ENCODE data around the gene SH2D3C.
"Not testable (repeated sequence)": the region's sequence is repeated elsewhere in the genome, so short reads cannot be mapped to it uniquely, and the experiment has no call there.

Gene SH2D3C

DNA sequence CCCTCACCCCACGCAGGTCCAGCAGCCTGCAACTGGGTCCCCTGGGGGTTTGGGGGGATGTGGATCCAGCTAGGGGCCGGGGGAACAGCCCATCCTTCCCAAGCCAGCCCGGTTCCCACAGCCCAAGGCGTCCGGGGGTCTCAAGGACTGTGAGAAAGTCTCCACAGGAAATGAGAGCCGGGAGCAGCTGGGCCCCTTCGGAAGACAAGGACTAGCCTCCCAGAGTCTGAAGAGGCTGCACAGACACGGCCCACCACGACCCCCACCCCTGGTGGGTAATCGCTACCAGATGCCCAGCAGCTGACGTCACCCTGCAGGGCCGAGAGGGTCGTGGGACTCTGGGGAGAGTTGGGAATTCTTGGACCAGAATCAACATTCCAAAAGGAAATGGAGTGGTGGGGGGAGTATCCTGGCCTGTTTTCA, 10.5 kb downstream of the SH2D3C start:
- in situ Hi-C loops (cut with MboI; ENCODE audit: low sequenced_read_pairs): no loop called here

- in situ Hi-C loops (cut with MboI; ENCODE audit: low sequenced_read_pairs): no loop called here
Measured at GRCh38 chr9:127767410-127767809, 11.1 kb downstream of the SH2D3C start.

DNA sequence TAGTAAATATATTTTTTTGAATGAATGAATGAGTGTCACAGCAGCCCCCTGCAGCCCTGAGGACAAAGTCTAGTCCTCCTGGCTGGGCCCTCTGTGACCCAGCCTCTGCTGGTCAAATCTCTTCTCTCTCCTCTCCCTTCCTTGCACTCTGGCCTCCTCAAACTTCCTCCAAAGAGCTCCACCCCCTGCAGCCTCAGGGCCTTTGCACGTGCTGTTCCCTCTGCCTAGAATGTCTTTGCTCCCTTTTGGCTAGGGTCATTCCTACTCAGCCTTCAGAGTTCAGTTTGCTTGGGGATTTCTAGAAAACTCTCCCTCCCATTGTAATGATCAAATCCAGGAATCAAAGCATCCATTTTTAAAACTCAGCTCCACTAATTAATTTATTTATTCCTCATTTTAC, 13.0 kb downstream of the SH2D3C start:
- in situ Hi-C loops (cut with MboI; ENCODE audit: low sequenced_read_pairs): no loop called here

DNA sequence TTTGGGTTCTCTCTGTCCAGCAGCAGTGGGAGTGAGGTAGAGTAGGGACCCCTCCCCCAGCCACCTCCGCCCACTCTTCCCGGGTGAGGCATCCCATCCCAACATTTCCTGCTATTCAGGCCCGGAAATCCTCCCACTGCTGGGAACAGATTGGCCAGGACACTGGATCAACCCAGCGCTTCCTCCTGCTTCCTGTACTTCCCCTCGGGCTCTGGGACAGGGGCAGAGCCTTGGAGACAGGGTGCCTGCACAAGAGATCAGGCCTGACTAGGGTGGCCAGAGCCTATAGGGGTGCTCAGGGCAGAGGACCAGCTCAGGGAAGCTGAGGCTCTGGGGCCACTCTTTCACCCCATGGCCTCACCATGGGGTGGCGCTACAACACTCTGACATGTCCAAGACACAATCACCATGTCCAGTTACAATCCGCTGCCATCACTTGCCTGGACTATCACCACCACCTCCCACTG, 14.5 kb downstream of the SH2D3C start:
- in situ Hi-C loops (cut with MboI; ENCODE audit: low sequenced_read_pairs): no loop called here

DNA sequence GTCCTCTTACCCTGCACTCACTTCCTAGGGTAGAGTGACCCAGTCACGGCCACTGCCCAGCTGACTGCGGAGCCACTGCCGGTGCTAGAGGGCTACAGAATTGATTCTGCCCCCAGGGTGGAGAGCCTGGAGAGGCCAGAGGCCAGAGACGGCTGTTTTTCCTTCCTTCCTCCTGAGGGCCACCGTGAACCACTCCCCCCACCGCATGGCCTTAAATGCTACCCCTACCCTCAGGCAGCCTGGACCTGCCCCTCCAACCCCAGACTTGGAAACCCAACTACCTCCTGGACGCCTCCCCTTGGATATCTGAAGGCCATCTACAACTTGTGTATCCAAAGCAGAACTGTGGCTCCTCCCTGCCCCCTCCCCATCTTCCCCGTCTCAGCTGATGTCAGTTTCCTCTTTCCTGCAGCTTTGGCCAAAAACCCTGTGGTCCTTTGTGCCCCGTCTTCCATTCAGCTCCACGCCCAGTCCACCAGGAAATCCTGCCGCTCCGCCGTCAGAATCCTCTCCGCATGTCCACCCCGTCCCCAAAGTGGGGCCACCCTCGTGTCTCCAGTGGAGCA, 16.3 kb downstream of the SH2D3C start:
- in situ Hi-C loops (cut with MboI; ENCODE audit: low sequenced_read_pairs): no loop called here

GRCh38 chr9:127761491-127761956, 16.9 kb downstream of the SH2D3C start:
- in situ Hi-C loops (cut with MboI; ENCODE audit: low sequenced_read_pairs): no loop called here

- in situ Hi-C loops (cut with MboI; ENCODE audit: low sequenced_read_pairs): no loop called here
Measured at GRCh38 chr9:127761061-127761460, 17.4 kb downstream of the SH2D3C start.

DNA sequence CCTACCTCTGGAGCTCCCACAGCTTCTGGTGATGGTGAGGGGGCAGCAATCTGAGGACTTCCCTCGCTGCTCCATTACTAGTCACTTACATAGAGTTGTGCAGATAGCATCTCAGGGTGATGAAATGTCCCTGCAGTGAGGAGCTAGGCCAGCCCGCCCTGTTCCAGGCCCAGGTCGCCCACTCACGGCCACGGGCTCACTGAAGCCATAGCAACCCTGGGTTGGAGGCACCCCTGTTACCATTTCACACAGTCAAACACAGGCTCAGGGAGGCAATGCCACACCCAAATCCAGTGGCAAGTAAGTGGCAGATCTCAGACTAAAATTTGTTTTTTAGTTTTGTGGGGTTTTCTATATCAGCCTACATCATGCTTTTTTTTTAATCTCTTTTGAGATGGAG, 19.6 kb downstream of the SH2D3C start:
- in situ Hi-C loops (cut with MboI; ENCODE audit: low sequenced_read_pairs): no loop called here

DNA sequence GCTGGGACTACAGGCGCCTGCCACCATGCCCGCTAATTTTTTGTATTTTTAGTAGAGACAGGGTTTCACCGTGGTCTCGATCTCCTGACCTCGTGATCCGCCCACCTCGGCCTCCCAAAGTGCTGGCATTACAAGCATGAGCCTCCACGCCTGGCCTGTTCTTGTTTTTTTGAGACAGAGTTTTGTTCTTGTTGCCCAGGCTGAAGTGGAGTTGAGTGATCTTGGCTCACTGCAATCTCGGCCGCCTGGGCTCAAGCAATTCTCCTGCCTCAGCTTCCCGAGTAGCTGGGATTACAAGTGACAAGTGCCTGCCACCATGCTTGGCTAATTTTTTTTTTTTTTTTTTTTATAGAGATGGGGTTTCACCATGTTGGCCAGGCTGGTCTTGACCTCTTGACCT, 21.7 kb downstream of the SH2D3C start:
- in situ Hi-C loops (cut with MboI; ENCODE audit: low sequenced_read_pairs): not testable (repeated sequence)

GRCh38 chr9:127756233-127756632, 22.2 kb downstream of the SH2D3C start:
- in situ Hi-C loops (cut with MboI; ENCODE audit: low sequenced_read_pairs): no loop called here

GRCh38 chr9:127755061-127756060, 23.1 kb downstream of the SH2D3C start:
- in situ Hi-C loops (cut with MboI; ENCODE audit: low sequenced_read_pairs): no loop called here

GRCh38 chr9:127754099-127755060, 24.1 kb downstream of the SH2D3C start:
- in situ Hi-C loops (cut with MboI; ENCODE audit: low sequenced_read_pairs): no loop called here

GRCh38 chr9:127753622-127754021, 24.8 kb downstream of the SH2D3C start:
- in situ Hi-C loops (cut with MboI; ENCODE audit: low sequenced_read_pairs): no loop called here

DNA sequence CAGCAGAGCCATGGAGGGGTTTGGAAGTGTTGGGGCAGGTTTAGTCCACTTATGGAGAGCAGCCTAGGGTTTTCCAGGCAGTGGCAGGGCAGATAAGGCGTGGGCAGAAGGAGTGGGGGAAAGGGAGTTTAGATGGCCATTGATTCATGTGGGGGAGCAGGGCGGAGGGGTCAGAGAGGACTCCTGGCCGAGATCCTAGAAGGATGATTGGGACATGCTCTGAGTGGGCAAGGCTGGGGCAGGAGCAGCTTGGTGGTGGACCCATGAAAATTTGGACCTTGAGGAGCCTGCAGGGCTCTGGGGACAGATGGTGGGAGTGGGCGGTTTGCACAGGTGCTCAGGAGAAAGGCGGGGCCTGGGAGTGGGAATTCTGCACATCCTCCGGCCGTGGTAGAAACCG, 25.3 kb downstream of the SH2D3C start:
- in situ Hi-C loops (cut with MboI; ENCODE audit: low sequenced_read_pairs): no loop called here

GRCh38 chr9:127751269-127752054, 27.0 kb downstream of the SH2D3C start:
- in situ Hi-C loops (cut with MboI; ENCODE audit: low sequenced_read_pairs): no loop called here

- in situ Hi-C loops (cut with MboI; ENCODE audit: low sequenced_read_pairs): no loop called here
Measured at GRCh38 chr9:127749090-127749787, 29.2 kb downstream of the SH2D3C start.

GRCh38 chr9:127746959-127747569, 31.4 kb downstream of the SH2D3C start:
- in situ Hi-C loops (cut with MboI; ENCODE audit: low sequenced_read_pairs): no loop called here

GRCh38 chr9:127744398-127745110, 33.9 kb downstream of the SH2D3C start:
- in situ Hi-C loops (cut with MboI; ENCODE audit: low sequenced_read_pairs): no loop called here

Data from HL-60/S4 treated with retinoic acid at 250 ng/mL for 4 days and 3 days (cell line).